ENCODE results near the gene VWA3A. TPM values are rescaled to one million over a fixed set of nuclear protein-coding genes. Genes with fewer than 3 reads are reported as not detected.

VWA3A gene
- total RNA-seq, 1 experiment from 2014 or later, result not detected

GRCh38 chr16:22081050-22081449, 11.3 kb upstream of the VWA3A start:
- Histone ChIP-seq H3K27me3 (ENCODE audit: low read length) (no peaks in the 10 kb centered on the region), H3K79me2 (ENCODE audit: low read length) (0 out of 2 replicates have a peak, but pooled peaks cover 4% of the 10 kb centered on the region), H3K36me3 (ENCODE audit: low read depth, low read length) (peaks cover 21% of the 10 kb centered on the region), H3K27ac (ENCODE audit: low read length) (no peak overlapping the region), H3K9me3 (ENCODE audit: low read length) (no peaks in the 10 kb centered on the region), H3K4me1 (ENCODE audit: insufficient read depth, low read length) (no peaks in the 10 kb centered on the region), H3K4me2 (ENCODE audit: low read length) (no peak overlapping the region), H3K4me3 (ENCODE audit: low read length) (no peak overlapping the region), H3F3A (ENCODE audit: low read length, unreplicated experiment) (no peaks in the 10 kb centered on the region), H3K9ac (ENCODE audit: low read length) (no peak overlapping the region), H4K20me1 (ENCODE audit: low read length) (no peaks in the 10 kb centered on the region), H3K9me2 (replicated peaks; ENCODE audit: low read length) (no peaks in the 10 kb centered on the region), H2AFZ (ENCODE audit: low read length) (no peak overlapping the region)
- intact Hi-C loops (cut with micrococcal nuclease), result no loop called here
- no peak for DNase-seq
- no peak for TF ChIP-seq EZH2 (IDR thresholded peaks at IDR 0.05; ENCODE audit: low read length, unreplicated experiment)
- no peak for TF ChIP-seq EZH2phosphoT487 (IDR thresholded peaks at IDR 0.05; ENCODE audit: borderline replicate concordance, low read length)
- no peak for TF ChIP-seq CTCF (conservative IDR thresholded peaks at IDR 0.05; ENCODE audit: low read depth, low read length)
- CTCF ChIA-PET, result no interaction called here
- ATAC-seq, result no peak
- BruUV-seq (replicated peaks), result no TSS peak
- POLR2A ChIA-PET (ENCODE audit: unreplicated experiment), result no interaction called here

- no peaks in the 10 kb centered on the region for H3K9me3 ChIP-seq (ENCODE audit: low read length)
- no peaks in the 10 kb centered on the region for H3K79me2 ChIP-seq (ENCODE audit: low read length)
- peaks cover 7% of the 10 kb centered on the region for H3K36me3 ChIP-seq (ENCODE audit: low read depth, low read length)
- DNase-seq, result no peak
- H3K9ac ChIP-seq (ENCODE audit: low read length), result no peak overlapping the region
- no peak overlapping the region for H3K27ac ChIP-seq (ENCODE audit: low read length)
- no peaks in the 10 kb centered on the region for H3K27me3 ChIP-seq (ENCODE audit: low read length)
- ATAC-seq, result no peak
- no peak overlapping the region for H3K4me3 ChIP-seq (ENCODE audit: low read length)
- no peaks in the 10 kb centered on the region for H3F3A ChIP-seq (ENCODE audit: low read length, unreplicated experiment)
- intact Hi-C loops (cut with micrococcal nuclease), result no loop called here
- H3K4me2 ChIP-seq (ENCODE audit: low read length), result no peak overlapping the region
- ChIA-PET POLR2A (ENCODE audit: unreplicated experiment) (no interaction called here), CTCF (no interaction called here)
- TF ChIP-seq CTCF (conservative IDR thresholded peaks at IDR 0.05; ENCODE audit: low read depth, low read length), result no peak
- TF ChIP-seq EZH2 (IDR thresholded peaks at IDR 0.05; ENCODE audit: low read length, unreplicated experiment), result no peak
- no peak for TF ChIP-seq EZH2phosphoT487 (IDR thresholded peaks at IDR 0.05; ENCODE audit: borderline replicate concordance, low read length)
- H4K20me1 ChIP-seq (ENCODE audit: low read length), result no peaks in the 10 kb centered on the region
- no peaks in the 10 kb centered on the region for H3K4me1 ChIP-seq (ENCODE audit: insufficient read depth, low read length)
- H3K9me2 ChIP-seq (replicated peaks; ENCODE audit: low read length), result no peaks in the 10 kb centered on the region
- H2AFZ ChIP-seq (ENCODE audit: low read length), result no peak overlapping the region
- BruUV-seq (replicated peaks), result no TSS peak
Measured at GRCh38 chr16:22086440-22086839, 5.9 kb upstream of the VWA3A start.

- no peak overlapping the region for H3K27ac ChIP-seq (ENCODE audit: low read length)
- peaks cover 9% of the 10 kb centered on the region; the same call in 1 of the 2 replicates for H3K4me1 ChIP-seq (ENCODE audit: insufficient read depth, low read length)
- no peak for TF ChIP-seq CTCF (conservative IDR thresholded peaks at IDR 0.05; ENCODE audit: low read depth, low read length)
- TF ChIP-seq EZH2phosphoT487 (IDR thresholded peaks at IDR 0.05; ENCODE audit: borderline replicate concordance, low read length), result no peak
- no peak for TF ChIP-seq EZH2 (IDR thresholded peaks at IDR 0.05; ENCODE audit: low read length, unreplicated experiment)
- no peaks in the 10 kb centered on the region for H3F3A ChIP-seq (ENCODE audit: low read length, unreplicated experiment)
- no peak overlapping the region for H3K4me3 ChIP-seq (ENCODE audit: low read length)
- H3K36me3 ChIP-seq (ENCODE audit: low read depth, low read length), result peaks cover 7% of the 10 kb centered on the region
- no peaks in the 10 kb centered on the region for H3K9me3 ChIP-seq (ENCODE audit: low read length)
- ChIA-PET POLR2A (ENCODE audit: unreplicated experiment) (interaction anchor here (0.6 kb wide), 1 partner anchor 11 kb away, joined by 5 read pairs; no protein-coding TSS in a partner anchor), CTCF (no interaction called here)
- ATAC-seq (no peak), DNase-seq (no peak)
- no peaks in the 10 kb centered on the region for H3K27me3 ChIP-seq (ENCODE audit: low read length)
- intact Hi-C loops (cut with micrococcal nuclease), result no loop called here
- no peaks in the 10 kb centered on the region for H3K79me2 ChIP-seq (ENCODE audit: low read length)
- BruUV-seq (replicated peaks), result no TSS peak
- H3K4me2 ChIP-seq (ENCODE audit: low read length), result no peak overlapping the region
- H3K9me2 ChIP-seq (replicated peaks; ENCODE audit: low read length), result no peaks in the 10 kb centered on the region
- no peaks in the 10 kb centered on the region for H4K20me1 ChIP-seq (ENCODE audit: low read length)
- H3K9ac ChIP-seq (ENCODE audit: low read length), result no peak overlapping the region
- H2AFZ ChIP-seq (ENCODE audit: low read length), result no peak overlapping the region
Measured at GRCh38 chr16:22088642-22089041, 3.7 kb upstream of the VWA3A start.
